Activated naive CD8-positive, alpha-beta T cell (primary cell): Measurements from ENCODE around the gene BIN1.

ENCODE experiments used
- H3K27ac Mint-ChIP-seq: one replicate; pipeline ENCODE4 v1.8.0; 2021; ENCODE audit warnings: mixed read lengths
- H3K27me3 Mint-ChIP-seq: one replicate; pipeline ENCODE4 v1.8.0; 2021; ENCODE audit warnings: mixed read lengths
- H3K36me3 Mint-ChIP-seq: one replicate; pipeline ENCODE4 v1.8.0; 2021; ENCODE audit warnings: mixed read lengths
- H3K4me1 Mint-ChIP-seq: one replicate; pipeline ENCODE4 v1.8.0; 2021; ENCODE audit warnings: low read depth, mixed read lengths
- H3K4me3 Mint-ChIP-seq: one replicate; pipeline ENCODE4 v1.8.0; 2021; ENCODE audit warnings: mild to moderate bottlenecking, mixed read lengths
- H3K9me3 Mint-ChIP-seq: one replicate; pipeline ENCODE4 v1.8.0; 2021; ENCODE audit warnings: low read depth, mixed read lengths

The BIN1 gene

GRCh38 chr2:127016329-127016728 is 90.6 kb downstream of the BIN1 start:
- H3K9me3 Mint-ChIP-seq, result no peaks in the 10 kb centered on the region
- H3K36me3 Mint-ChIP-seq, result no peaks in the 10 kb centered on the region
- no peak overlapping the region for H3K27ac Mint-ChIP-seq
- H3K4me3 Mint-ChIP-seq, result no peak overlapping the region
- H3K27me3 Mint-ChIP-seq, result peaks cover 10% of the 10 kb centered on the region
- no peaks in the 10 kb centered on the region for H3K4me1 Mint-ChIP-seq

- H3K4me1 Mint-ChIP-seq, result no peaks in the 10 kb centered on the region
- peaks cover 2% of the 10 kb centered on the region for H3K9me3 Mint-ChIP-seq
- no peaks in the 10 kb centered on the region for H3K36me3 Mint-ChIP-seq
- no peak overlapping the region for H3K27ac Mint-ChIP-seq
- H3K27me3 Mint-ChIP-seq, result peaks cover 13% of the 10 kb centered on the region
- H3K4me3 Mint-ChIP-seq, result no peak overlapping the region
Measured at GRCh38 chr2:127015106-127015910, 91.6 kb downstream of the BIN1 start.

- H3K4me3 Mint-ChIP-seq, result no peak overlapping the region
- no peaks in the 10 kb centered on the region for H3K4me1 Mint-ChIP-seq
- peaks cover 6% of the 10 kb centered on the region for H3K9me3 Mint-ChIP-seq
- H3K27me3 Mint-ChIP-seq, result peaks cover 15% of the 10 kb centered on the region
- H3K27ac Mint-ChIP-seq, result no peak overlapping the region
- H3K36me3 Mint-ChIP-seq, result no peaks in the 10 kb centered on the region
Measured at GRCh38 chr2:127014630-127015029, 92.3 kb downstream of the BIN1 start.

GRCh38 chr2:127014224-127014623 is 92.7 kb downstream of the BIN1 start:
- Mint-ChIP-seq H3K4me1 (no peaks in the 10 kb centered on the region), H3K27me3 (peaks cover 15% of the 10 kb centered on the region), H3K9me3 (peaks cover 6% of the 10 kb centered on the region), H3K27ac (no peak overlapping the region), H3K36me3 (no peaks in the 10 kb centered on the region), H3K4me3 (no peak overlapping the region)

GRCh38 chr2:127012868-127013267 is 94.1 kb downstream of the BIN1 start:
- H3K27ac Mint-ChIP-seq, result no peak overlapping the region
- H3K4me3 Mint-ChIP-seq, result no peak overlapping the region
- peaks cover 6% of the 10 kb centered on the region for H3K9me3 Mint-ChIP-seq
- H3K4me1 Mint-ChIP-seq, result no peaks in the 10 kb centered on the region
- no peaks in the 10 kb centered on the region for H3K36me3 Mint-ChIP-seq
- peaks cover 18% of the 10 kb centered on the region for H3K27me3 Mint-ChIP-seq

GRCh38 chr2:127012215-127012614 is 94.7 kb downstream of the BIN1 start:
- Mint-ChIP-seq H3K4me3 (no peak overlapping the region), H3K27ac (no peak overlapping the region), H3K27me3 (peaks cover 18% of the 10 kb centered on the region), H3K9me3 (peaks cover 6% of the 10 kb centered on the region), H3K36me3 (no peaks in the 10 kb centered on the region), H3K4me1 (no peaks in the 10 kb centered on the region)

- peaks cover 18% of the 10 kb centered on the region for H3K27me3 Mint-ChIP-seq
- peaks cover 6% of the 10 kb centered on the region for H3K9me3 Mint-ChIP-seq
- no peaks in the 10 kb centered on the region for H3K36me3 Mint-ChIP-seq
- H3K27ac Mint-ChIP-seq, result no peak overlapping the region
- H3K4me1 Mint-ChIP-seq, result no peaks in the 10 kb centered on the region
- no peak overlapping the region for H3K4me3 Mint-ChIP-seq
Measured at GRCh38 chr2:127011796-127012195, 95.2 kb downstream of the BIN1 start.

- H3K9me3 Mint-ChIP-seq, result peaks cover 6% of the 10 kb centered on the region
Measured at GRCh38 chr2:127011231-127011661, 95.7 kb downstream of the BIN1 start.

GRCh38 chr2:127008265-127009015 is 98.5 kb downstream of the BIN1 start:
- Mint-ChIP-seq H3K36me3 (no peaks in the 10 kb centered on the region), H3K9me3 (peaks cover 6% of the 10 kb centered on the region), H3K4me1 (no peaks in the 10 kb centered on the region), H3K4me3 (no peak overlapping the region), H3K27me3 (peaks cover 14% of the 10 kb centered on the region), H3K27ac (no peak overlapping the region)

More at GRCh38 chr2:127011231-127011661, 95.7 kb downstream of the BIN1 start:
- no peak overlapping the region for H3K4me3 Mint-ChIP-seq
- H3K4me1 Mint-ChIP-seq, result no peaks in the 10 kb centered on the region
- no peaks in the 10 kb centered on the region for H3K36me3 Mint-ChIP-seq
- H3K27ac Mint-ChIP-seq, result no peak overlapping the region
- peaks cover 18% of the 10 kb centered on the region for H3K27me3 Mint-ChIP-seq

- H3K27me3 Mint-ChIP-seq, result peaks cover 10% of the 10 kb centered on the region
Measured at GRCh38 chr2:127007652-127008051, 99.3 kb downstream of the BIN1 start.

GRCh38 chr2:127006962-127007361 is 100.0 kb downstream of the BIN1 start:
- Mint-ChIP-seq H3K27ac (no peak overlapping the region), H3K9me3 (peaks cover 6% of the 10 kb centered on the region), H3K36me3 (no peaks in the 10 kb centered on the region), H3K4me3 (no peak overlapping the region), H3K27me3 (peaks cover 10% of the 10 kb centered on the region), H3K4me1 (no peaks in the 10 kb centered on the region)

More at GRCh38 chr2:127007652-127008051, 99.3 kb downstream of the BIN1 start:
- Mint-ChIP-seq H3K4me1 (no peaks in the 10 kb centered on the region), H3K9me3 (peaks cover 6% of the 10 kb centered on the region), H3K36me3 (no peaks in the 10 kb centered on the region), H3K4me3 (no peak overlapping the region), H3K27ac (no peak overlapping the region)

GRCh38 chr2:127004893-127005600 is 101.9 kb downstream of the BIN1 start:
- H3K27ac Mint-ChIP-seq, result no peak overlapping the region
- no peaks in the 10 kb centered on the region for H3K36me3 Mint-ChIP-seq

GRCh38 chr2:127003070-127003800 is 103.7 kb downstream of the BIN1 start:
- no peaks in the 10 kb centered on the region for H3K4me1 Mint-ChIP-seq
- no peak overlapping the region for H3K27ac Mint-ChIP-seq
- H3K27me3 Mint-ChIP-seq, result peaks cover 2% of the 10 kb centered on the region
- no peak overlapping the region for H3K4me3 Mint-ChIP-seq
- H3K9me3 Mint-ChIP-seq, result no peaks in the 10 kb centered on the region
- H3K36me3 Mint-ChIP-seq, result no peaks in the 10 kb centered on the region

More at GRCh38 chr2:127004893-127005600, 101.9 kb downstream of the BIN1 start:
- Mint-ChIP-seq H3K4me1 (no peaks in the 10 kb centered on the region), H3K4me3 (no peak overlapping the region), H3K27me3 (peaks cover 3% of the 10 kb centered on the region), H3K9me3 (peaks cover 1% of the 10 kb centered on the region)

GRCh38 chr2:127001751-127002150 is 105.2 kb downstream of the BIN1 start:
- Mint-ChIP-seq H3K27ac (no peak overlapping the region), H3K9me3 (no peaks in the 10 kb centered on the region), H3K36me3 (no peaks in the 10 kb centered on the region)

More at GRCh38 chr2:127001751-127002150, 105.2 kb downstream of the BIN1 start:
- H3K4me1 Mint-ChIP-seq, result no peaks in the 10 kb centered on the region
- peaks cover under 1% of the 10 kb centered on the region for H3K27me3 Mint-ChIP-seq
- no peak overlapping the region for H3K4me3 Mint-ChIP-seq
